HG02642 (cell line): ENCODE data around the gene AVEN.
"Not testable (repeated sequence)": the region's sequence is repeated elsewhere in the genome, so short reads cannot be mapped to it uniquely, and the experiment has no call there.

Experiments used
- ATAC-seq: cut with Tn5 transposase; IDR thresholded peaks from one replicate; pipeline ENCODE4 v1.9.1; 2021; ENCODE audit warnings: mild to moderate bottlenecking; ENCODE audit not compliant: unreplicated experiment, poor library complexity

The AVEN gene, protein sequence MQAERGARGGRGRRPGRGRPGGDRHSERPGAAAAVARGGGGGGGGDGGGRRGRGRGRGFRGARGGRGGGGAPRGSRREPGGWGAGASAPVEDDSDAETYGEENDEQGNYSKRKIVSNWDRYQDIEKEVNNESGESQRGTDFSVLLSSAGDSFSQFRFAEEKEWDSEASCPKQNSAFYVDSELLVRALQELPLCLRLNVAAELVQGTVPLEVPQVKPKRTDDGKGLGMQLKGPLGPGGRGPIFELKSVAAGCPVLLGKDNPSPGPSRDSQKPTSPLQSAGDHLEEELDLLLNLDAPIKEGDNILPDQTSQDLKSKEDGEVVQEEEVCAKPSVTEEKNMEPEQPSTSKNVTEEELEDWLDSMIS

DNA sequence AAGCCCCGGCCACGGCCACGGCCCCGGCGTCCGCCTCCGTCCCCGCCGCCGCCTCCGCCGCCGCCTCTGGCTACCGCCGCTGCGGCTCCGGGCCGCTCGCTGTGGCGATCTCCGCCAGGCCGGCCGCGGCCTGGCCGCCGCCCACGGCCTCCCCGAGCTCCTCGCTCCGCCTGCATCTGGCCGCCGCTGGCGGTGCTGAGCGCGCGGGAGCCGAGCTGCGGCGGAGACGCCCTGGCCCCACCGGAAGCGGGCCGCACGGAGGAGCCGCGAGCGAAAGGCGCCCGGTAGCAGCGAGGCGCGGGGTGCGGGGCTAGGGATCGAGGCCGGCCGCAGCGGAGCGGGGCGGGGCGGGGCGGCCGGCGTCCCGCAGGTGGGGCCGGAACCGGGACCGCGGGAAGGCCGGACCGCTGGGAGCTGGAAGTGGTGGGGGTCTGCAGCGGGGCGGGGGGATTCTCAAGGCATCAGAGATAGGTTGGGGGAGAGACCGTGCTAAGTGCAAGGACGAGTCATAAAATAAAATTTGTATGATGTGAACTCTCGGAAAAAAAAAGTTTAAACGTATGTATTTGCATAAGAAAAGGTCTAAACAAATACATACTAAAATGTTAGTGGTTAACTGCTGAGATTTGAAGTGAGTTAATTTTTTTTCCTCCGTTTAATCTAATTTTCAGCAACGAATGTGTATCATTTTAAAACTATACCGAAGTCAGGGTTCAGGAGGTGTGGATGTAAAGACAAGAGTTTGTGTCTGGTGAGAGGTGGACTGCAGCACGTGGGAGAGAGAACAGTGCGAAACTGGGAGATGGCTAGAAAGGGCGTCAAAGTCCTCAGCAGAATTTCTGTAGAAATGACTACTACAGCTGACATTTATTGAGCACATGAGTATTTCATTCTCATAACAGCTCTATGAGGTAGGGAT lies at the start of gene AVEN:
Gene AVEN (minus strand): TSS at position 334 of the 919 bp plus-strand sequence. CDS start 158 bp downstream, at position 176.
- peak; percentile 60 for ATAC-seq

DNA sequence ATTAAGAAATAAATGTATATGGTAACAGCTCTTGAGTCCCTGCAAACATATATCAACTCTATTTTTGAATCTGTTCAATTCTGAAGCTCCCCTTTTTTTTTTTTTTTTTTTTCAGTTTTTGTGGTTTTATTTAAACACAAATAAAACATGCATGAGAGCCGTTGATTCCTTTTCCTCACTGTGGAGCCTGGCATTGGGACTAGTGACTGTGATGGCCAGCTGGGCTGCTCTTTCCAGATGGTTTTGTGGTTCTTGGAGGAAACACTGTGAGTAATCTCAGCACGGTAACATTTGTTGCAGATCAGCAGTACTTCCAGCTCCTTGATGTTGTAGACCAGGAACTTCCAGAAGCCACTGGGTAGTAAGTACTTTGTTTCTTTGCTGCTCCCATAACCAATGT lies 46.7 kb upstream of the AVEN start:
- no peak for ATAC-seq

DNA sequence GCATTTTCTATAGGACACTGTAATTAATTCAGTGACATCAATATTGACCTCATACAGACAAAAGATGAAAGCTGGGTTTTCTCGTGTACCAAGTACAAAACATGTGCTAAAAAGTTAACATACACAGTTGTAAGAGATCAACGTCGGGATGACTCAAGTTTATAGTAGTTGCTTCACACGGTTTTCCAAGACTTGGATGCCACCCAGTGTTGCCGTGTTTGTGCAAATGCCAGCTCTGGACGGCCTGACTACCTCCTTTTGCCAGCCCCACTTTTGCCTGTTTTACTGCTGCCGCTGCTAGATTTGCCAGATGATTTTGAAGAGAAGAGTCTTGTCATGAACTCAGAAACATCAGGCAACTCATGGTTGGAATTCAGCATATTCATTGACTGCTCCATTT lies 45.1 kb upstream of the AVEN start:
- no peak for ATAC-seq

DNA sequence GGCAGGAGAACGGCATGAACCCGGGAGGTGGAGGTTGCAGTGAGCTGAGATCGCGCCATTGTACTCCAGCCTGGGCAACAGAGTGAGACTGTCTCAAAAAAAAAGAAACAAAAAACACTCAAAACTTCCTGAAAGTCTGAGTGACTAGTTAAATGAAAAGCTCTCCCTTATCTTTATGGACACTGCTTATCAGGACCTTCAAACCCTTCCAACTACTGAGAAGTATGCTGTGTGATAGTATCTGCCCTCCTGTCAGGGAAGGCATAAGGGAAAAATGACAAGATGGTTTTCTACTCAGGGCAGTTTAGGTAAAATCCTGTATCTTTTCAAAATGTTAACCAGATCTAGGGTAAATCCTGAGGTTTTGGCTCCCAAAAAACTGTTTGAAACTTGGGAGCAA lies 40.9 kb upstream of the AVEN start:
- ATAC-seq, result no peak

DNA sequence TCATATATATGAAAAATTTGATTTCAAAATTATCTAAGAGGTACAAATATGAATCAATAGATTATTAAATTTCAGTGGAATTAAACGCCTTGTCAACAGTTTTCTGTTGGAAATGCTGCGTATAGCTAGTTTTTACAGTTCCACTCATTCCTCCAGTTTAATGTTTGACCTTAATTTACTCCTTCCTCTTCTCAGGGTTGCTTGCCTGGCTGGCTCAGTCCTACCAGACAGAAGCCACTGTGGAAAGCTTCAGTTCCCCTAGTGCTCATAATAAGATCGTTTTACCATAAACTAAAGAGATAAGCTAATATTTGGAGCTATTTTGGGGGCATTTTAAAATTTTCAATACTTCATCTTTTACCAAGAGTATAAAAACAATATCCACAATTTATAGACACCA lies 39.9 kb upstream of the AVEN start:
- ATAC-seq, result no peak

DNA sequence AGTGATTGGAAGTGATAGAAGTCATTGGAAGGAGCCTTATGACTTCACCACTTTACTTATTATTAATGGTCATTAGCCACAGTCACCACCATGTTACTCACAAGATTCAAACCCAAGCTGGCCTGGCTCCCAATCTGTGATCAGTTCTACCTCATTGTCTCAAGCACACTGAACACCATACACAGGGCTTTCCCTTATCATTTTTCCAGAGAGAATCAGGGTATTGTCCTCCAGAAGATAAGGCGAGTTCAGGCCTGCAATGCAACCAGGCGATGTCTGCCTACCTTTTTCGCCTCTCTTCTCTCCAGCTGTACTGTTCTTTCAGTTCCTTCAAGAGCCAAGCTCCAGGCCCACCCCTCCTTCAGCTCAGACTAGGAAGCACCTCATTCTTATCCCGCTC lies 37.8 kb upstream of the AVEN start:
- ATAC-seq, result no peak

DNA sequence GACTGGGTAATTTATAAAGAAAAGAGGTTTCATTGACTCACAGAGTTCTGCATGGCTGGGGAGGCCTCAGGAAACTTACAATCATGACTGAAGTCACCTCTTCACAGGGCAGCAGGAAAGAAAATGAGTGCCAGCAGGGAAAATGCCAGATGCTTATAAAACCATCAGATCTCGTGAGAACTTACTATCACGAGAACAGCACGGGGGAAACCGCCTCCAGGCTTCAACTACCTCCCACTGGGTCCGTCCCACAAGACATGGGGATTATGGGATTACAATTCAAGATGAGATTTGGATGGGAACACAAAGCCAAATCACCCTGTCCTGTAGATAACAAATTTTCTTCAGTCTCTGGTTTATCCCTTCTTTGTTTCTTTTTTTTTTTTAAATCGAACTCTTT lies 31.0 kb upstream of the AVEN start:
- no peak for ATAC-seq

DNA sequence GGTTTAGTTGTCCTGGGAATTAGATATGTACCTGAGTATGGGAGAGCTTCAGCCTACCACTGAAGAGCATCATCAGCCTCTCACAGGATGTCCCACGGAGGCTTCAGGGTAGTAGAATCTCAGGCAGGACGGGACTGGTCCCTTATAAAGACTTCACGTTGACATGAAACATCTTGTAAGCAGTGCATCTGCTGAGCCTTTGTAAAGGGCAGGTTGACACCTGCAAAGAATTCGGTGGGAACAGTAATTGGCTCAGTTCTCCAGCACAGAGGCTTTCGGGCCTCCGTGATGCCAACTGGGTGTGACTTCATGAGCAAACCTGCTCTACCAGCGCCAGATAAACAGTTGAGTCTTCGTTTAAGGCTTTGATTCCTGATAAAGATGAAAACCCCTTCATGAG lies 26.9 kb upstream of the AVEN start:
- no peak for ATAC-seq

DNA sequence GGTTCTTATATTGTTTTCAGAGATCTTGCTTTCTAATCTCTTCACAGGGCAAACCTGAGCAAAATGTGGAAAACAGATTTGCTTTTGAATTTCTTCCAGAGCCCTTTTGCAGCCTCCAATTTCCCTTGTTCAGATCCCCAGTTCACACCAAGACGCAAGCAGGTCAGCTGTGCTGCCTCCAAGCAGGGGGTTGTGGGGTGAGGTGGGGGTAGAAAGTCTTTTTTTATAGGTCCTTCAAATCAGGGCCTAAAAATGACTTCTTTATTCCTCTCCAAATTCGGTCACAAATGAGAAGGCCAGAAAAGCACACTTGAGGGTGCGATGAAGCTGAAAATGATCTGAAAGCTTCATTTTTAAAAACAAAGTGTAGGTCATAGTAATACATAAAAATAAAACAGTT lies 26.3 kb upstream of the AVEN start:
- no peak for ATAC-seq

DNA sequence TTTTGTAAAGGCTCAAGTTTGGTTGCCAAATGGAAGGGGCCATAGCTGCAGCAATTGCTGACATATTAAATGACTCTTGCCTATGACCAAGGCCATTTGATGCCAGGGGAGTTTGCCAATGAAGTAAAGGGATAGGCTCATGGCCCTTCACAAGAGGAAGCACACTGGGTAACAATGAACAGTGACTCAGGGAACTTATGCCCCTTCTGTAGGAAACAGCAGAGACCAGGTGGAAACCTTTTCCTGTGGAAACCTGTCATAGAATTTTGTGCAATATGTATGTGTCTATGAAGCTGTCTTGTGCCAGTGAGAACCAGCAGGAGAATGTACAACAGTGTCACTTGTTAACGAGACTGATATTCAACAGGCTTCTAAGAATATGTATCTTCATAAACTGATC lies 25.4 kb upstream of the AVEN start:
- no peak for ATAC-seq

DNA sequence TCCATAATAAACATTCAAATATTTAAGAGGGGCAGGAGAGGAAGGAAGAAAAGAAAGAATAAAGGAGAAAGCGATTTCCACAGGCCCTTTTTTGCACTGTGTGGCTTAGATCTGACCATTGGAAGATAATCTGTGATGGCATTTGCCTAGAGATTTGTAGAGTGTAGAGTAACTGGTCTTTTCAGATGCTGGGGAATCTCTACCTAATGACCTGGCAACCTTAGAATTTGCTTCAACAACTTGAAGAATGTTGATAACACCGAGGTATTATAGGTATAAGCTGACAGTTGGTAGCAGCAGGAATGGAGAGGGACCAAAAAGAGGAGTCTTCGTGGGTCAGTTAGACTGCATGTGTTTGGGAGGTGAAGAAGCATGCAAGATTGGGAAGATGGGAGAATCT lies 20.9 kb upstream of the AVEN start:
- no peak for ATAC-seq

DNA sequence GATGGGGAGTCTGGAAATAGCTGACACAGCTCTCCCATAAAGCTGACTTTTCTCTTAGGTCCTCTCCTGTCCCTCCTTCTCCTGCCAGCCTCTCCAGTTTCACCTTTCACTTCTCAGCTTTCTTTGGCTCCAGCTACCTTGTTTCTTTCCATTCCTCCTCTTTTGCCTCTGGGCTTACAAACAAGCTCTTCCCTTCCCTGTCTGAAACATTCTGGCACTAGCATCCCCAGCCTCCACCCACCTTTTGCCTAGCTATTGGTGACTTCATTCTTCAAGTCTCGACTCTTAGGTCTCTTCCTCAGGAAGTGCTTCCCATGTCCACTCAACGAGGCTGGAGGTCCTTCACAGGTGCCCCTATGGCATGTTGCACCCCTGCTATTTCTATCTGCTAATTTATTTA lies 20.5 kb upstream of the AVEN start:
- no peak for ATAC-seq

DNA sequence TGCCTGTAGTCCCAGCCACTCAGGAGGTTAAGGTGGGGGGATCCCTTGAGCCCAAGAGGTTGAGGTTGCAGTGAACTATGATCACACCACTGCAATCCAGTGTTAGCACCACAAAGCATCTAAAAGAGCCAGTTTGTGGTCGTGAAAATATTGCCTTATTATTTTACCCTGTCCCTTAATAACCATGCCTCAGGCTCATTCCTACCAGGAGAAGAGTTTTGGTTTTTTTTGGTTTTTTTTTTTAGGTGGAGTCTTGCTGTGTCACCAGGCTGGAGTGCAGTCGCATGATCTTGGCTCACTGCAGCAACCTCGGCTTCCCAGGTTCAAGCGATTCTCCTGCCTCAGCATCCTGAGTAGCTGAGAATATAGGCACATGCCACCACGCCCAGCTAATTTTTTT lies 17.9 kb upstream of the AVEN start:
- ATAC-seq, result no peak

DNA sequence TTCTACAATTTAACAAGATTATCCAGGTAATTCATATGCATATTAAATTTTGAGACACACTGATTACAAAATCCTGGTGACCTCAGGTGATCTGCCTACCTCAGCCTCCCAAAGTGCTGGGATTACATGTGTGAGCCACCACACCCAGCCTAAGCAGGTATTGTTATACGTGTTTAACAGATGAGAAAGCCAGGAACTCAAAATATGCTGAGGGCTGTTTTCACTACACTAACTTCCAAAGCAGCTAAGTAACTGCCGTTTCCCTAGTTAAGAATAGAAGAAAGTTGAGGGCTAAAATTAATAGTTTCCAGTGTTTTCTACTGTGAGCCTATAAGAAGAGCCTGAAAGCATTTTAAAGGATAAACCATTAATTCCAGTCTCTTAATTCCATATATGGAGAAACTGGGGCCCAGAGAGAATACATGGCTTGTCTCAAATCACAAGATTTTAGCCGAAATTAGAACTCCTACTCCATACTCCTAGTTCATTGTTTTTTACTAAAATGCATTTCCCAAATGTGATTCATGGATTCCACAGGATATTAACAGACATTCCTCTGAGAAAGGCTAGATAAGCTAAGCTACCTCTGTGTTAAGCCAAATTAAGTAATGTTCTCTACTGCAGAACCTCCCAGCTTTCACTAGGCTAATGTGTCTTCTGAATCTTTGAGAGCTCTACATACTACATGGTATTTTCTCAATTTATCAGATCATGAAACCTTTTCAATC lies 17.0 kb upstream of the AVEN start:
- no peak for ATAC-seq

DNA sequence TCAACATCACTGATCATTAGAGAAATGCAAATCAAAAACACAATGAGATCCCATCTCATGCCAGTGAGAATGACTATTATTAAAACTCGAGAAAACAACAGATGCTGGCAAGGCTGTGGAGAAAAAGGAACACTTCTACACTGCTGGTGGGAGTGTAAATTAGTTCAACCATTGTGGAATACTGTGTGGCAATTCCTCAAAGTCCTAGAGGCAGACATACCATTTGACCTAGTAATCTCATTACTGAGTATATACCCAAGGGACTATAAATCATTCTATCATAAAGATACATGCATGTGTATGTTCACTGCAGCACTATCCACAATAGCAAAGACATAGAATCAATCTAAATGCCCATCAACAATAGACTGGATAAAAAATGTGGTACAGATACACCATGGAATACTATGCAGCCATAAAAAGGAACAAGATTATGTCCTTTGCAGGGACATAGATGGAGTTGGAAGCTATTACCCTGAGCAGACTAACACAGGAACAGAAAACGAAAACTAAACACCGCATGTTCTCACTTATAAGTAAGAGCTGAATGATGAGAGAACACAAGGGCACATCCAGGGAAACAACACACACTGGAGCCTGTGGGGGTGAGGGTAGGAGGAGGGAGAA lies 15.2 kb upstream of the AVEN start:
- no peak for ATAC-seq

DNA sequence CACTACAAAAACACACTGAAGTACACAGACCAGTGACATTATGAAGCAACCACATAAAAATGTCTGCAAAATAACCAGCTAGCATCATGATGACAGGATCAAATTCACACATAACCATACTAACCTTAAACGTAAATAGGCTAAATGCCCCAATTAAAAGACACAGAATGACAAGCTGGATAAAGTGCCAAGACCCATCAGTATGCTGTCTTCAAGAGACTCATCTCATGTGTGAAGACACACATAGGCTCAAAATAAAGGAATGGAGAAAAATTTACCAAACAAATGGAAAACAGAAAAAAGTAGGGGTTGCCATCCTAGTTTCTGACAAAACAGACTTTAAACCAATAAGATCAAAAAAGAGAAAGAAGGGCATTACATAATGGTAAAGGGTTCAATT lies 11.4 kb upstream of the AVEN start:
- not testable (repeated sequence) for ATAC-seq

DNA sequence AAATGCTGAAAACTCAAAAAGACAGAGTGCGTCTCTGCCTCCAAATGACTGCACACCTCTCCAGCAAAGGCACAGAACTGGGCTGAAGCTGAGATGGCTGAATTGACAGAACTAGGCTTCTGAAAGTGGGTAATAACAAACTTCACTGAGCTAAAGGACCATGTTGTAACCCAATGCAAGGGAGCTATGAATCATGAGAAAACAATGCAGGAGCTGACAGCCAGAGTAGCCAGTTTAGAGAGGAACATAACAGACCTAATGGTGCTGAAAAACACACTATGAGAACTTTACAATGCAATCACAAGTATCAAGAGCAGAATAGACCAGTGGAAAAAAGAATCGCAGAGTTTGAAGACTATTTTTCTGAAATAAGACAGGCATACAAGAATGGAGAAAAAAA lies 10.1 kb upstream of the AVEN start:
- ATAC-seq, result no peak

DNA sequence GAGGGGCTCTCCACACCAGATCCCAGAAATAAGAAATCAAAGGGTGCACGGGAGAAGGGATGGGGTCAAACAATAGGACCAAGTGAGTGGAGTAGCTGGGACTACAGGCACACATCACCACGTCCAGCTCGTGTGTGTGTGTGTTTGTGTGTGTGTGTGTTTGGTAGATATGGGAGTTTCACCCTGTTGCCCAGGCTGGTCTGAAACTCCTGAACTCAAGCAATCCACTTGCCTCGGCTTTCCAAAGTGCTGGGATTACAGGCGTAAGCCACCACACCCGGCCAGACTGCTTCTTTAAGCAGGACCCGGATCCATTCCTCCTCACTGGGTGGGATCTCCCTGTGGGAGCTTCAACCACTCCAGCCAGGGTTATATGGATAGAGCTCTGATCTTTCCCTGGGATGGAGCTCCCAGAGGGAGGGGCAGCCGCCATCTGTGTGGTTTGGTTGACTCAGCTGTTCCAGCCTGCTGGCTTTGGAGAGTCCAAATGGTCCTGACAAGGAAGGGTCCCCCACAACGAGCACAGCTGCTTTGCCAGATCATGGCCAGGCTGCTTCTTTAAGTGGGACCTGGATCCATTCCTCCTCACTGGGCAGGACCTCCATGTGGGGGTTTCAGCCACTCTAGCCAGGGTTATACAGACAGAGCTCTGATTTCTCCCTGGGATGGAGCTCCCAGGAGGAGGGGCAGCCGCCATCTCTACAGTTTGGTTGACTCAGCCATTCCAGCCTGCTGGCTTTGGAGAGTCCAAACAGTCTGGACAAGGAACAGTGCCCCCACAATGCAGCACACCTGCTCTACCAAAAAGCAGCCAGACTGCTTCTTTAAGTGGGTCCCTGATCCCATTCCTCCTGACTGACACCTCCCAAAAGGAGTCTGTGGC lies 9.1 kb upstream of the AVEN start:
- no peak for ATAC-seq

DNA sequence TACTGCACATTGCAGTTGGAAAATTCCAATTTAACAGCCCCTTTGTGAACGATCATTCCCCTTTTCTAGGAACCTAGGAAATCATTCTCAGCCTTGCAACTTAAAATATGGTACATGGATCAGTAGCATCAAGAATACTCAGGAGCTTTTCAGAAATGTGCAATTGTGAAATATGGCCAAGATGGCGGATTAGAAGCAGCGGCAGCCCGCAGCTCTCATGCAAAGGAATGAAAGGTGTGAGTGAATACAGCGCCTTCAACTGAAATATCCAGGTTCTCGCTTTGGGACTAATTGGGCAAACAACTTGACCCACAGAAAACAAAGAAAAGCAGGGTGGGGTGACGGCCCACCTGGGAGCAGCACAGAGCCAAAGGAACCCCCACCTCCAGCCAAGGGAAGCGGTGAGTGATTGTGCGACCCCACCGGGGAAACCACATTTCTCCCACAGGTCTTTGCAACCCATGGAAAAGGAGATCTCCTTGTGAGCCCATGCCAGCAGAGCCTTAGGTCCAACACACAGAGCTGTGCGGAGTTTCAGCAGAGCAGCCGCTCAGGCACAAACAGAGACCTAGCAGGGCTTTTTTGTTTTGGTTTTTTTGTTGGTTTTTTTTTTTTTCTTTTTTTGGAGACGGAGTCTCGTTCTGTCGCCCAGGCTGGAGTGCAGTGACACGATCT lies 7.6 kb upstream of the AVEN start:
- no peak for ATAC-seq
